Measurements from ENCODE around the gene ERBB4.

ERBB4 gene

GRCh38 chr2:211436182-211436581 is 1102.4 kb downstream of the ERBB4 start:
- H2AFZ ChIP-seq (ENCODE audit: low read depth): no peak overlapping the region
- no peaks in the 10 kb centered on the region for H3K36me3 ChIP-seq (ENCODE audit: insufficient read depth)
- H3K27ac ChIP-seq: no peak overlapping the region
- no peak overlapping the region for H3K4me2 ChIP-seq
- no peaks in the 10 kb centered on the region for H3K27me3 ChIP-seq (ENCODE audit: insufficient read depth, low read depth)
- H3K9ac ChIP-seq: no peak overlapping the region
- no peaks in the 10 kb centered on the region for H4K20me1 ChIP-seq (ENCODE audit: insufficient read depth)
- no peaks in the 10 kb centered on the region for H3K4me1 ChIP-seq (ENCODE audit: low read depth, poor library complexity, severe bottlenecking)
- no peaks in the 10 kb centered on the region for H3K79me2 ChIP-seq (ENCODE audit: insufficient read depth, low read depth)
- no peak for TF ChIP-seq CTCF (conservative IDR thresholded peaks at IDR 0.05; ENCODE audit: low read depth, low read length)
- no peak overlapping the region for H3K4me3 ChIP-seq (IDR thresholded peaks at IDR 0.05; ENCODE audit: insufficient read depth, low read depth, low read length)

DNA sequence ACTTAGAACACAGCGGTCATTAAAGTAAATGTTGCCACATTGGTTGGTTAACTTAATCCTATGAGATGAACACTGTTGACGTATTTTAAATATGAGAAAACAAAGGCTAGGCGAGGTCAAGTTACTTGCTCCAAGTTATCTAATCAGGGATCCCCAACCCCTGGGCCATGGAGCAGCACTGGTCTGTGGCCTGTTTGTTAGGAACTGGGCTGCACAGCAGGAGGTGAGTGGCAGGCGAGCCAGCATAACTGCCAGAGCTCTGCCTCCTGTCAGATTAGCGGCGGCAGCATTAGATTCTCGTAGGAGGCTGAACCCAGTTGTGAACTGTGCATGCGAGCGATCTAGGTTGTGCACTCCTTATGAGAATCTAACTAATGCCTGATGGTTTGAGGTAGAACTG is 1103.3 kb downstream of the ERBB4 start:
- H3K36me3 ChIP-seq (ENCODE audit: insufficient read depth): no peaks in the 10 kb centered on the region
- no peak overlapping the region for H3K9ac ChIP-seq
- no peaks in the 10 kb centered on the region for H3K27me3 ChIP-seq (ENCODE audit: insufficient read depth, low read depth)
- H2AFZ ChIP-seq (ENCODE audit: low read depth): no peak overlapping the region
- no peak overlapping the region for H3K4me2 ChIP-seq
- no peak for TF ChIP-seq CTCF (conservative IDR thresholded peaks at IDR 0.05; ENCODE audit: low read depth, low read length)
- no peaks in the 10 kb centered on the region for H4K20me1 ChIP-seq (ENCODE audit: insufficient read depth)
- no peak overlapping the region for H3K27ac ChIP-seq
- H3K79me2 ChIP-seq (ENCODE audit: insufficient read depth, low read depth): no peaks in the 10 kb centered on the region
- no peak overlapping the region for H3K4me3 ChIP-seq (IDR thresholded peaks at IDR 0.05; ENCODE audit: insufficient read depth, low read depth, low read length)
- no peaks in the 10 kb centered on the region for H3K4me1 ChIP-seq (ENCODE audit: low read depth, poor library complexity, severe bottlenecking)

DNA sequence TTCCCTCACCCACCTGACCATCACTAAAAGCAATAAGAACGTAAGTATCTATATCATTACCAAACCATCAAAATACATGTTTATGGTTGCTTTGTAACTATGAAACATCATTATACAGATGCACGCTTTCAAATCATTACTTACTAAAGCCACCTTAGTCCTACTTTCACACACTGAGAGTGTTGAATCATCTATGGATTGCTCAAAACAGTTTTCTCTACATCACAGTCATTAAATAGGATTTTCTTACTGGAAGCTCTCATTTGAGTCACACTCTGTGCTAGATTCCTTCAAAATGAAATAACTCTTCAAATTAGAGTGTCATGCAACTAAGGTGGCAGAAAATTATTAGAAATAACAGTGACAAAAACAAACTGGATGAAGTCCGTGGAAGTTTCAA is 1103.8 kb downstream of the ERBB4 start:
- no peak overlapping the region for H3K9ac ChIP-seq
- no peak overlapping the region for H2AFZ ChIP-seq (ENCODE audit: low read depth)
- H3K4me1 ChIP-seq (ENCODE audit: low read depth, poor library complexity, severe bottlenecking): no peaks in the 10 kb centered on the region
- no peak overlapping the region for H3K4me2 ChIP-seq
- H3K4me3 ChIP-seq (IDR thresholded peaks at IDR 0.05; ENCODE audit: insufficient read depth, low read depth, low read length): no peak overlapping the region
- H3K36me3 ChIP-seq (ENCODE audit: insufficient read depth): no peaks in the 10 kb centered on the region
- no peak for TF ChIP-seq CTCF (conservative IDR thresholded peaks at IDR 0.05; ENCODE audit: low read depth, low read length)
- H3K27me3 ChIP-seq (ENCODE audit: insufficient read depth, low read depth): no peaks in the 10 kb centered on the region
- no peaks in the 10 kb centered on the region for H3K79me2 ChIP-seq (ENCODE audit: insufficient read depth, low read depth)
- H4K20me1 ChIP-seq (ENCODE audit: insufficient read depth): no peaks in the 10 kb centered on the region
- no peak overlapping the region for H3K27ac ChIP-seq

DNA sequence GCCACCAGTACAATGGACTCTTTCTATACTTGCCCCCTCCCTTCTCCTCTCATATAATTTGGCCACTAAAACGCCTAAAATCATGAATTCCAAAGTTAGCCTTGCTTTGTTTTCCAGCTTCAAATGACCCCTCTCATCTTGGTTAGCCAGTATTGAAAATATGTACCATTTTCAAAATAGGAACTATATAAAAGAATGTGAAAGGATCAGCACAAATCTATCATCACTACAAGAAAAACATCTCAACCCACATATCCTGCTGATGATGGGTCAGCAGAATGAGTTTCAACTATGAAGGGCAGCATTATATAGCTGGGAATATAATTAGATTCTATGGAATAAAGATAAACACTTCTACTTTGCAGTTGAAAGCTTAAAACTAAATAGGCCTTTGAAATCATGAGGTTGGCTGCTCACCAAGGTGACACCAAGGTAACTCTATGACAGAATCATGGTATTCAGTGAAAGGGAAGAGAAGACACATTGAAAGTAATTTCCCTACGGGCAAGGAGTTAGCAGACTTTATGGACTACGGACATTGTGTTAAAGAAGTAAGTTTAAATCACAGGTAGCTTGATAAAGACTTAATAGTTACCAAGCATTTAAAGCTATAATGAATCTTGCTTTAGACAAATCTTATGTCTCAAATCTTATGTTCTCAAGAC is 1109.2 kb downstream of the ERBB4 start:
- Histone ChIP-seq H3K79me2 (ENCODE audit: insufficient read depth, low read depth) (no peaks in the 10 kb centered on the region), H3K36me3 (ENCODE audit: insufficient read depth) (no peaks in the 10 kb centered on the region), H3K9ac (no peak overlapping the region), H3K4me2 (no peak overlapping the region), H3K4me3 (IDR thresholded peaks at IDR 0.05; ENCODE audit: insufficient read depth, low read depth, low read length) (no peak overlapping the region), H3K4me1 (ENCODE audit: low read depth, poor library complexity, severe bottlenecking) (peaks cover 10% of the 10 kb centered on the region), H2AFZ (ENCODE audit: low read depth) (no peak overlapping the region), H3K27ac (no peak overlapping the region), H4K20me1 (ENCODE audit: insufficient read depth) (no peaks in the 10 kb centered on the region), H3K27me3 (ENCODE audit: insufficient read depth, low read depth) (no peaks in the 10 kb centered on the region)
- no peak for TF ChIP-seq CTCF (conservative IDR thresholded peaks at IDR 0.05; ENCODE audit: low read depth, low read length)

All from KMS-11 (cell line).